GM18508 (cell line): ENCODE measurements around the gene GPAT2.
"Not testable (repeated sequence)": the region's sequence is repeated elsewhere in the genome, so short reads cannot be mapped to it uniquely, and the experiment has no call there.

Experiments used
- ATAC-seq: cut with Tn5 transposase; IDR thresholded peaks from one replicate; pipeline ENCODE4 v1.9.1; 2021; ENCODE audit warnings: moderate number of reproducible peaks; ENCODE audit not compliant: insufficient read depth, unreplicated experiment

GPAT2 gene, protein sequence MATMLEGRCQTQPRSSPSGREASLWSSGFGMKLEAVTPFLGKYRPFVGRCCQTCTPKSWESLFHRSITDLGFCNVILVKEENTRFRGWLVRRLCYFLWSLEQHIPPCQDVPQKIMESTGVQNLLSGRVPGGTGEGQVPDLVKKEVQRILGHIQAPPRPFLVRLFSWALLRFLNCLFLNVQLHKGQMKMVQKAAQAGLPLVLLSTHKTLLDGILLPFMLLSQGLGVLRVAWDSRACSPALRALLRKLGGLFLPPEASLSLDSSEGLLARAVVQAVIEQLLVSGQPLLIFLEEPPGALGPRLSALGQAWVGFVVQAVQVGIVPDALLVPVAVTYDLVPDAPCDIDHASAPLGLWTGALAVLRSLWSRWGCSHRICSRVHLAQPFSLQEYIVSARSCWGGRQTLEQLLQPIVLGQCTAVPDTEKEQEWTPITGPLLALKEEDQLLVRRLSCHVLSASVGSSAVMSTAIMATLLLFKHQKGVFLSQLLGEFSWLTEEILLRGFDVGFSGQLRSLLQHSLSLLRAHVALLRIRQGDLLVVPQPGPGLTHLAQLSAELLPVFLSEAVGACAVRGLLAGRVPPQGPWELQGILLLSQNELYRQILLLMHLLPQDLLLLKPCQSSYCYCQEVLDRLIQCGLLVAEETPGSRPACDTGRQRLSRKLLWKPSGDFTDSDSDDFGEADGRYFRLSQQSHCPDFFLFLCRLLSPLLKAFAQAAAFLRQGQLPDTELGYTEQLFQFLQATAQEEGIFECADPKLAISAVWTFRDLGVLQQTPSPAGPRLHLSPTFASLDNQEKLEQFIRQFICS

DNA sequence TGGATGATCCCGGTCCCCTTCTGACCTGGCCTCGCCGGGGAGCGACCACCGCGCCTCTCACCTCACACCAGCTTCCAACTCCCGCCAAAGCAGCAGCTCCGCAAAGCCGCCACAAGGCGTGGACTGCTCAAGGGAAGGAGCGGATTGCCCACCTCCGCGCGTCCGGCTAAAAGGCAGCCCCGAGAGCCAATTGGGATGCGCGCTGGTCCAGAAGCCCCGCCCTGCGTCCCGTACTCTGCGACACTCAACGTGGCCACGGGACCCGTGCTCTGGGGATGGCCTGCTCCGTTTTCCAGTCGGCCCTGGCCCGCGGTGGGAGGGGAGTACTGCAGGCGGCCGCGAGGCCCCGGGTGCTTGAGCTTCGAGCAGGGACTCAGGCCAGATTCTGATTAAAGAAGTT, at the start of gene GPAT2:
Gene GPAT2, minus strand, starts transcription at position 125 of the 400 bp plus-strand sequence. CDS start 2,557 bp downstream, outside the sequence.
- ATAC-seq: not testable (repeated sequence)

DNA sequence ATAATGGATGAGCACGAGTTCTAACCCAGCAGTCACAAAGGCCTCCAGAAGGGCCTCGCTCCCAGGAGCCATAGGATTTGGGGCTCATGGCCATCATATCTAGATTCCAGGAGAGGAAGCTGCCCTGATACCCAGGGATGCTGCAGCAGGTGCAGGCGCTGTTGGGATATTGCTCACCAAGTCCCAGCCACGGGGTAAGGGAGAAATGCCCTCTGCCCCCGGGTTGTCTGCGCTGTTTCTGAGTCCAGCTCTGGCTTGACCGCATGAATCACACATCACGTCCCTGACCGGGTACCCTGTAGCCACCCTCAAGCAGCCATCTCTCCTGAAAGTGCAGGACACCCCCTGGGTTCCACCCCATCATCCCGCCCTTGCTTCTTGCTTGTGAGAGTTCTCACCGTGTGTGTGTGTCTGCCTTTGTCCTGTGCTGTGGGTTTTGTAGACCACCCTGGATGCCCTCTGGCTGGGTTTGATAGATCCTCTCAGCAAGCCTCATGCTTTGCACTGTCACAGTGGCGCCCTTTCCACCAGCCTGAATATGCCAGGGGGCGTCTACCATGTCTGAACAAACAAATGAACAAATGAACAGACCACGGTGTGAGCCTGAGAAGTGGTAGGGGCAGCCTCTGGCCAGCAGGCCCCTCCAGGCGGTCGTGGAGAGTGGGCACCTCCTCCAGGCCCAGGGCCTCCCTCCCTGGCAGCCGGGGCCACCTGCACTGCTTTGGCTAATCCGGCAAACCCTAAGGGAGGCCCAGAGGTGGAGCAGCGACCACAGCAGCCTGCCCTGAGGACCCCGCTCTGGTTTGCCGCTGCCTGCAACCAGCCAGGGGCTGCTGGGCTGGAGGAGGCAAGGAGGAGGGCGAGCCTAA, 49.5 kb upstream of the GPAT2 start:
- no peak for ATAC-seq

DNA sequence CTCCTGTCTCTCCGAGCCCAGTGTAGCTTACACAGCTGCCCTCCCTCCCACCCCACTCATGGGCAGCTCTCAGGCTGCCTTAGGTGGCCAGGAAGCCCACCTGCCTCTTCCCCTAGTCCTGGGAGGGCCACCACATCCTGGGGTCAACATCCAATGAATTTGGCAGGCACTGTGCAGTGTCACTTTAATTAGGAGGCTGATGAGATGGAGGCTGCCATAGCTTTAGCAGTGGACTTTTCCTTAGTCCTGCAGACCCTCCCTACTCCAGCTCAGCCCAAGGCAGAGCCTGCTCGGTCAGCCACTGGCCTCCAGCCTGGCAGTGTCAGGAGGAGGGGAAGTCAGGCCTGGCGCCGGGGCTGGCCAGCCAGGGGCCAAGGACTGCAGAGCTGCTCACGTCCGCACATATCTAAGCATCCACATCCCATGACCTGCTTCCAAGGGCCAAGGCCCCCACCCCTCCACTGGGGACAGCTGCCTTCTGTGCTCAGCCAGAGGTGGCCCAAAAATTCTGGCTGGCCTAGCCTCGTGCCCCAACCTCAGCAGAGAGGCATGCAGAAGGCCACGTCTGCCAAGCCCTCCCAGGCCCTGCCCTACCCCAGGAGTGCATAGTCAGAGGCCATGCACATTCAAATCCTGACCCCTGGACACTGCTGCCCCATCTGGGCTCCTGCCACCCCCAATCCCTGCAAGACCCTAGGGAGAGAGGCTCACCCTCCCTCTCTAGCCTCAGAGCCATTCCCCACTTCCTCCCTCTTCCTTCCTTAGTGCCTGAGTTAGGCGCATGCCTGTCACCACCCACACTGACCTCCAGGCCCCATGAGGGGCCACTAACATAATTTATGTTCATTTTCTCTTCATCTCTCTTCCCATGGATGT, 48.6 kb upstream of the GPAT2 start:
- ATAC-seq: no peak

DNA sequence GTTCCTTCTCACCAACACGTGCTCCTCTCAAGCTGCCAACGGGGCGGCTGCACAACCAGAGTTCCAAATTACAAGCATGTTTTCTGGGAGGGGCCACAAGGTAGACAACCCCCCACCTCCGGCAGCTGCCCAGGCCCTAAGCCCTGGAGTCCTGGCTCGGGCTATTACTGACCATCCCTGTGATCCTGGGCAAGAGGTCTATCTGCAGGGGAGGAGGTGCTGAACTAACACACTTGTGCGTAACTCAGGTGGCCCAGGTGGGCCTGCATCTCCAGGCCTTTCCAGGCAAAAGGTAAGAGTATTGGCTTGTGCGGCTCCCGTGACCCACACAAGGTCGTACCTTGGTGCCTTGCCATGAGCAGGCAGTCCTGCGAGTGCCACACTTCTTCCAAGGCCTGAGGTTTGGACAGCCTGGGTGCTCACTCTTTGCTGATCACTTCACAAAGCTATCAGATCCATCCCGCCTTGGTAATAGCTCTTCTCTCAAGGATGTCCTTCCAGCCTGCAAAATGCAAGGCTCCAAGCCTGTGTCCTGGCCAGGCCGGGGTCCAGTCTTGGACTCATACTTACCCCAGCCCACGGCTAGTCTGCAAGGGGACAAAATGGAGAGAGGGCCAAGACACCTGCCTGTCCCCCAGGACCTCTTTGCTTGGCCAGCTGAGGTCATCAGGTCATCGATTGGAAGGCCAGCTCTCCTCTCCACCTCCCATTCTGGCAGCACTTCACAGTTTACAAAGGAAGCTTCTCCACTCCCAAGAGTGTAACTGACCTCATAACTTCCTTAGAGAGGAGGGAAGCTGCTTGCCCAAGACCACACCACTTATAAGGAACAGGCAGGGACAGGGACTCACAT, 47.7 kb upstream of the GPAT2 start:
- ATAC-seq: no peak

DNA sequence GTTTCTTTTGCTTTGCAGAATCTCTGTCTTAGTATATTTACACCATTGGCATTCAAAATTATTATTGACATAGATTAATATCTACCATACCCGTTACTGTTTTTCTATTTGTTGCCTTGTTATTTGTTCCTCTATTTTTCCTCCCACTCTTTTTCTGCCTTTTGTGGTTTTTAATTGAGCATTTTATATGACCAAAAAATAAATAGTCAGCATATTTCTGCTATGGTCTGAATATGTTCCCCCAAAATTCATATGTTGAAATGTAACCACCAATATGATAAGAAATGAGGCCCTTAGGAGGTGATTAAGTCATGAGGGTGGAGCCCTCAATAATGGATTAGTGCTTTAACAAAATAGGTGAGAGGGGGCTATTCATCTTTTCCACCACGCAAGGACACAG, 46.3 kb upstream of the GPAT2 start:
- ATAC-seq: no peak

DNA sequence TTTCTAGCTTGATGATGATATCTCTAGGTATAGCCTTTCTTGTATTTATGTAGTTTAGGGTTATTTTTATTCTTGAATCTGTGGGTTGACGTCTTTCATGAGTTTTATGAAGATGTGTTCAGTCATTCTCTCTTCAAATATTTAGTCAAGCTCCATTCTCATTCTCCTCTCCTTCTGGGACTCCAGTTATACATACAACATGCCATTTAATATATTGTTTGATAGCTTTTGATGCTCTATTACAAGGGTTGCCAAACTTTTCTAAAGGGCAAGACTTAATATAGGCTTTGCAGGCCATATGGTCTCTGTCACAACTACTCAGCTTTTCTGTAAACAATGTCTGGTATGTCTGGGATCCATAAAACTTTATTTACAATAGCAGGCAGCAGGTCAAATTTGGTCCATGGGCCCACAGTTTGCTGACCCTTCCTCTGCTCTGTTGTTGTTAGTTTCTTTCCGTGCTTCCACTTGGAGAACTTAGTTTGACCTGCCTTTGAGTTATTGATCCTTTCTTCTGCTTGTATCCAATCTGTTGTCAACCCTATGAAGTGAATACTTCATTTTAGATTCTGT, 40.6 kb upstream of the GPAT2 start:
- no peak for ATAC-seq

DNA sequence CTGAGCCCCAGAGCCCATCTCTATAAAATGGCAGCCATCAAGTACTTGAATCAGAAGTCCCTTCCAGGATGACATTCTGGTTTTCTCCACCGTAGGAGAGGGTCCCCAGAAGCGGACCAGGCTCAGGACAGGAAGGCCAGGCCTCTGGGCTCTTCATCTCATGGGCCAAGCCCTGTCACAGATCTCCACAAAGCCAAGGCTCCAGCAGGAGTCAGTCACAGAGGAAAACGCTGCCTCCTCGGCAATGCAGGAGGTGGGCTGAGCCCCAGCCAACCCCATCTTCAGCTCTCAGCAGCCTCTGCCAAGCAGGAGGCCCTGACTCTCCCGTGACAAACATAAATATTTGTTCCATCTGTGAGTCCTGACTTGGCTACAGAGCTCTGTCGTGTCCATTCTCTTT, 39.4 kb upstream of the GPAT2 start:
- ATAC-seq: no peak

DNA sequence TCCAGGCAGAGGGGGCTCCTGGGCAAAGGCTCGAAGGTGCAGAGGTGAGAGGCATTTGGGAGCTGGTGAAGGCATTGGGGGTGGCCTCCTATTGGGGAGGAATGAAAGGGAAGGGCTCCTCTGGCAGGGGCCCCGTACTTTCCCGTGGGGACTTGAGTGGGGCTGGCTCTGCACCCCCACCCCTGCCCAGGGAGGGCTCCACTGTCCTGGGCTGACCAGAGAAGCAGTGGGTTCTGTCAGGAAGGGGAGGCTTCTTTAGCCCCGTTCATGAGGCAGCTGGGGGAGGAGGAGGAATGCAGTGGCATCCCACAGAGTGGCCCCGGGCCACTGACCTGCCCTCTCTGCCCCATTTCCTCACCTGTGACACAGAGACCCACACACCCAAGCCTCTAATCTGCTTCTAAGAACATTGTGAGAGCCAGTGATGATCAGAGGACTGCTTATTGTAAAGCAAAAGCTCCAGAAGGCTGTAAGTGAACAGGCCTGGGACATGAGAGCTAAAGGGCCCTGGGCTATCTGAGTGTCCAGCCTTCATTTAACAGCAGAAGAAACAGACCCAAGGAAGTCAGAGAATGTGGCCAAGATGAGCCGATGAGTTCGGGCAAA, 38.6 kb upstream of the GPAT2 start:
- no peak for ATAC-seq

DNA sequence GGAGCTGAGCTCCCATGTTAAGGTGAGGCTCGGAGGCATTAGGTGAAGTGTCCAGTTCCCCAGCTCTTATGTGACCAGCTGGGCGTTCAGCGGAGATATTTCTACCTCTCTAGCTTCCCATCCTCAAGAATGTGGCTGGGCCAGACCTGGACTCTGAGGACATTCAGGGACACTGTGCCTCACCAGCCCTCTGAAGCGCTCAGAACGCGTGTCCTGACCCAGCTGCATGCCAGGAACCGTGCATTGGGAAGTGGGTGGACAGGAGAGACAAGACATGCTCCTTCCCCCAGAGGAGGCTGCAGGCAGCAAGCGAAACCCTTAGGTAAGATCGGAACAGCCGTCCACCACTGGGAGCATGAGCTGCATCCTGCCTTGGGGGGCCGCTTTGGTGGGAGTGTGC, 38.0 kb upstream of the GPAT2 start:
- no peak for ATAC-seq

DNA sequence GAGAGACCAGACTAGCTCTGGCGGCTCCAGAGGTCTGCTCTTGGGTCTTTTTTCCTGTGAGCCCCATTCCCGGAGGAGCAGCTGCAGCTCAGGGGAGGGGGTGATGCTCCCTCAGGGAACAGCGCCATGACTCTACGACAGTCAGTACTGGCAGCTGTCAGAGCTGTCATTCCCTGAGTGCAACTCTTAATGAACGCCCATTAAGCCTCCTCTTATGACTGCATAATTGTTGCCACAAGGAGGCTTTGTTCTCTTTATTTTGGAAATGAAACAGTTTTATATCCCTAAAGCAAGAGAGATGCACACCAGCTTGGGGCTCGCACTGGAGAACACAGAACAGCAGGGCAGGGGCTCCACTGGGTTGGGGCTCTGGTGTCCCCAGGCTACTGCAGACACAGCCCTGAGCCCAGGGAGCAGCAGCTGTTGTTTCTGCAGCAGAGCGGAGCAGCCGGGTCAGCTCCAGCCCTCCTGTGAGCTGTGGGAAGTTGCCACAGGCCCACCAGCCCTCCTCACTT, 37.3 kb upstream of the GPAT2 start:
- not testable (repeated sequence) for ATAC-seq

DNA sequence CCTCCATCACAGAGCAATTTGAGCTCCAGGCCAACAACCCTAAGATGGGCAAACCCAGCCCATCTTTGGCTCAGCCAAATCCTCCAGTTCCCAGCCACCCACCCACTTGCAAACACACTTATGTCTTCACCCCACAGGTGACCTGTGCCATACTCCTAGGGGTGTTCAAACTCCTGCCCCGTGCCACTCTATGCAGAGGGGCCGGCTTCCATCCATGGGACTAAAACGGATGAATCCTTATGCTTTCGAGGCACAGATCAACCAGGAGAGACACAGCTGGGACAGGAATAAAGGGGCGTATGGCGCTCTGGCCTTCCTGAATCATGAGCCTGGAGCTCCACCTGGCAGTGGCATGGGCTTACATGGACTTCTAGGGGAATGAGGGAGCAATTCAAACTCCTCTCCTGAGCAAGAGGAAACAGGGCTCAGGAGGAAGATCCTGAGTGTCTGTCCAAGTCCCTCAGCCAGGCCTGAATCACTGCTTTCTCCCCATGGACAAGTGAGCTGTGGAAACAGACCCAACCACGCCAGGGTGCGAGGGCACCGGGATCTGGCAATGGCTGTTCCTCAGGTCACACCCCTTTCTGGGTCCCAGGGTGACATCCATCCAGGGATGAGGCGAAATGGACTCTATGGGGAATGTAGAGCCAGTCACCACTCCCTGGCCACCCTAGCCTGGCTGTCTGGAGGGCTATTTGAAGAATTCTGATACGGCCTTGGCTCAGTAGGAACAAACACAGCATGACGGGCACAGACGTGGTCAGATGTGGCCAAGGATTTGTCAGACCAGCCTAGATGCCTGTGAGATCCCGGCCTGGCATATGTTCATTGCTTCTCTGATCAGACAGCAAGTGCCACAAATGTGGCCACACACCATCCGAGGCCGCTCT, 36.6 kb upstream of the GPAT2 start:
- ATAC-seq: not testable (repeated sequence)

DNA sequence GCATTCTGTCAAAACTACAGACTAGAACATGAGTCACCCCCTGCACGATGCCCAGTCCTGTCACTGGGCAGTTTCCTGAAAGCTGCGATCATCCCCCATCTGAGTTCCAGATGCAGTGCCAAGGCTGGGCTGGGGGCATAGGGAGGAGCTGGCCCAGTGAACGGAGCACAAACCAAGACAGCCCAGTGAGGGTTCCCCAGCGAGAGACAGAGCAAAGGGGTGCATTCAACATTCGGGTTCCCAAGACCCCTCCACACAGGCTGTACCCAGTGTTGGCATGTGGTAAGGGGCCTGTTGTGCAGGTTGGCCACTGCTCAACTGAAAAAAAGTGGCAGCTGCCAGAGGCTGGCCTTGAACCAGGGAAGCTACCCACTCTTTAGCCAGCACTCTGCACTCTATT, 35.6 kb upstream of the GPAT2 start:
- not testable (repeated sequence) for ATAC-seq

DNA sequence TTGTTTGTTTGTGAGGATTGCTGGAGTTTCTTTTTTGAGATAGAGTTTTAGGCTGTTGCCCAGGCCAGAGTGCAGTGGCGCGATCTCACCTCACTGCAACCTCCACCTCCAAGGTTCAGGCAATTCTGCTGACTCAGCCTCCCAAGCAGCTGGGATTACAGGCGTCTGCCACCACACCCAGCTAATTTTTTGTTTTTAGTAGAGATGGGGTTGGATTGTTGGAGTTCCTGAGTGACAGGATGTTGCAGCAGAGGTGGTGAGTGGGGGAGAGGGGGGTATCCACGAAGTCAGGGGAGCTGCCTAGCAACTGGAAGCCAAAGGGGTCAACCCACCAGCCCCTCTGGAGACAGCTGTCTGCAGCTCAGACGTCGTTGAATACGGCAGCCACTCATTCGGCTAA, 35.2 kb upstream of the GPAT2 start:
- ATAC-seq: not testable (repeated sequence)

DNA sequence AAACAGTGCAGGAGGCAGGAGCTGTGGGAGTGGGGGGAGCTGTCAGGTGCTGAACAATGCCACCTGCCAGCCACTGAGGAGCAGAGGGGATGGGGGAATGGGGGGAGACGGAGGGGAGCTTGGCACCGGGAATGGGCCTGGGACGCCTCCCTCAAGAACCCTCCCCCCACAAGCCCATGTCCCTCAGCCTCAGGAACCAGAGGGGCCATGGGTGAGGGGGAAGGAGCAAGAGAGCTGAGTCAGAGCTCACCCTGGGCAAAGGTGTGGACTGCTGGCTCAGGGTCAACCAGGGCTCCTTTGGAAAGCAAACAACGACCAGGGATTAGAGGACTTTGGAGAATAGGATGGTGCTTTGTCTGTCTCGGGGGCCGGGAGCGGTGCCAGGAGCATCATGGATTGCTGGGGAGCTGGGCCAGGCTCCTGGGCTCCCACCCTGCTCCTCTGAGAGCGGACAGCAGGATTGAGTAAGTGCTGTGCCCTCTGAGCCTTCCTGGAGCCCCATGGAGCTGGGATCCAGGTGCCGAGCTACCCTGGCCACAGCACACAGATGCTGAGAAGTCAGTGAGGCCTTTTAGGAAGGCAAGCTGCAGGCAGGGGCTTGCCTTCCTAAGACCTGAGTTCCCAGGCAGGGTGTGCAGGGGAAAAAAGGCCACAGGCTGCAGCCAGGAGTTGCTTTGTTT, 33.3 kb upstream of the GPAT2 start:
- ATAC-seq: not testable (repeated sequence)

DNA sequence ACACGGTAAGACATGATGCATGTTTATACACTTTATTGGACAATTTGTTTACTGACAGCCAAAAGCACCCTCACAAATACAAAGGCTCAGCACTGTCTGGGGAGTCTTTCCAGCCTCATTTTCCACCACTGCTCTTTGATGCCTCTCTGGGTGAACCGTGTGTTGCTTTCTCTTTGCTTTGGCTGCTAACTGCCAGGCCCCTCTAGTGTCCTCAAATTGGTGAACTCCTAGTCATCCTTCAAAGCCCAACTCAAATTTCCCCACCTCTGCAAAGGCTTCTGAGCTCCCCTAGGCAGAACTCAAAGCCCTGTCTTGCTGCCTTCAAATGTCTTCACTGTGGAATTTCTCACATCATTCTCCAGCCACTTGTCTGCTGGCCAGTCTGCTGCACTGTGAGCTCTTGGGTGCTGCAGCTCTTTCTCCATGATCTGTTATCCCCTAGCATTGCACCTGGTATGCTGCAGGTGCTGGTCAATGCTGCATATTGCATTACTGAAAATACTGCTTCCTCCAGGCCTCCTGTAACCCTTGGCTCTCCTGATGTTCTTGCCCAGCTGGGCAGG, 32.5 kb upstream of the GPAT2 start:
- ATAC-seq: not testable (repeated sequence)

DNA sequence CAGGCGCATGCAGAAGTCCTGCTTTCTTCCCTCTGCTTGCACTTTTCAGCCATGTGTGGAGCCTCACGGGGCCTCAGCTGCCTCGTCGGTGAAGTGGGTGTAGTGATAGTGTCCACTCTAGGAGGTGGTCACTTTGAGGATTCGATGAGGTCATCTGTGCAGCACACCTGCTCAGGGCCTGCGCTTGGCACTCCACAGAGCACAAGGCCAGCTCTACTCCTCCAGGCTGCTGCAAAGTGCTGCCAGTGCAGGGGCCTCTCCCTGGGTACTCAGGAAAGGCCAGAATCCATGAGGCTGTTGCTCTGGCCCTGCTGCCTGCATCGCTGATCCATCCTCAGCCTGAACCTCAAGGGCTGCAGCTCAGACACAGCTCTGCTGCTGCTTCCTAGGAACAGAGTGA, 31.8 kb upstream of the GPAT2 start:
- not testable (repeated sequence) for ATAC-seq
